Vagina (tissue), 2 donors: ENCODE data around the gene GALNT12.

Experiments
- POLR2A ChIP-seq, 2 donors: fragments of 450-650 bp; IDR thresholded peaks; one replicate each; pipeline ENCODE4 v1.6.1; 2017; ENCODE audit warnings: antibody characterized with exemption in 2 of 2, mild to moderate bottlenecking in 2 of 2, moderate library complexity in 2 of 2
- POLR2AphosphoS5 ChIP-seq, 2 donors: sonication (generic); formaldehyde crosslinking; IDR thresholded peaks; one replicate each; pipeline ENCODE4 v1.9.0; 2017; ENCODE audit warnings: antibody characterized with exemption in 2 of 2, mild to moderate bottlenecking in 2 of 2, low read depth in 1 of 2; ENCODE audit not compliant: insufficient read depth in 1 of 2
- TF ChIP-seq, protein P1 (sequence below), 3 experiments: fragments of 450-650 bp in 2 of 3; fragments of 200-600 bp in 1 of 3; sonication (generic) in 1 of 3; IDR thresholded peaks; one replicate each; pipeline ENCODE4 v1.5.1; 2017 to 2019; ENCODE audit warnings: antibody characterized with exemption in 3 of 3, mild to moderate bottlenecking in 2 of 3, moderate library complexity in 2 of 3

DNA sequence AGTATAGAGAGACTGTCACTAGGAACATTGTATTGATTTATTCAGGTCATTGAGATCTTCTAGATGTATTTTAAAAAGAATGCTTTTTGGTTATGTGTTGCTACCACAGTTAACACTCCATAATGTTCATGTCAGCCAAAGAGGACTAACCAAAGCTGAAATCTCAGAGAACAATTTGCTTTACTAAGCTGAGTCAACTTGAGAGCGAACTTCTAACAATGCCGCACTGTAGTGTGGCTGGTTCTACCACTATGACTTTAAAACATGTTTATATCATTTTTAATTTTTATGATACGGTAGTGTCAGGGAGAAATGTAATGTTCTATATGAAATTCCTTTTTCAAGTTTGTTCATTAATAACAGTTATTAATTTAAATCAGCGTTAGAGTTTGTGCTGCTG lies 42.1 kb downstream of the GALNT12 start:
- TF ChIP-seq, protein P1, sequence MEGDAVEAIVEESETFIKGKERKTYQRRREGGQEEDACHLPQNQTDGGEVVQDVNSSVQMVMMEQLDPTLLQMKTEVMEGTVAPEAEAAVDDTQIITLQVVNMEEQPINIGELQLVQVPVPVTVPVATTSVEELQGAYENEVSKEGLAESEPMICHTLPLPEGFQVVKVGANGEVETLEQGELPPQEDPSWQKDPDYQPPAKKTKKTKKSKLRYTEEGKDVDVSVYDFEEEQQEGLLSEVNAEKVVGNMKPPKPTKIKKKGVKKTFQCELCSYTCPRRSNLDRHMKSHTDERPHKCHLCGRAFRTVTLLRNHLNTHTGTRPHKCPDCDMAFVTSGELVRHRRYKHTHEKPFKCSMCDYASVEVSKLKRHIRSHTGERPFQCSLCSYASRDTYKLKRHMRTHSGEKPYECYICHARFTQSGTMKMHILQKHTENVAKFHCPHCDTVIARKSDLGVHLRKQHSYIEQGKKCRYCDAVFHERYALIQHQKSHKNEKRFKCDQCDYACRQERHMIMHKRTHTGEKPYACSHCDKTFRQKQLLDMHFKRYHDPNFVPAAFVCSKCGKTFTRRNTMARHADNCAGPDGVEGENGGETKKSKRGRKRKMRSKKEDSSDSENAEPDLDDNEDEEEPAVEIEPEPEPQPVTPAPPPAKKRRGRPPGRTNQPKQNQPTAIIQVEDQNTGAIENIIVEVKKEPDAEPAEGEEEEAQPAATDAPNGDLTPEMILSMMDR (IDR thresholded peaks at IDR 0.05), result no peak
- no peak for TF ChIP-seq POLR2A (IDR thresholded peaks at IDR 0.05)
- TF ChIP-seq POLR2AphosphoS5 (IDR thresholded peaks at IDR 0.05; ENCODE audit: insufficient read depth in 1 of 2, low read depth in 1 of 2), result no peak
